HCT116 (cell line): ENCODE results near the gene IL1RAPL1. TPM values are rescaled to one million over a fixed set of nuclear protein-coding genes. Genes with fewer than 3 reads are reported as not detected.

Experiments
- ATAC-seq: fragments of 200-7000 bp; cut with Tn5 transposase; 2 replicates; pipeline ENCODE4 v1.9.1; 2020; ENCODE audit warnings: mild to moderate bottlenecking, moderate library complexity
- BruUV-seq: library from RNA; stranded (reverse); fragments of 400-500 nt; replicated peaks from 2 replicates; lab custom pipeline; 2021; lab: Mats Ljungman, UMichigan
- CTCF ChIA-PET: fragments of 300-600 bp; sonication (Branson Sonifier 250); formaldehyde crosslinking; loops from one replicate; lab custom pipeline; 2021; ENCODE audit warnings: antibody characterized with exemption; lab: Charles Lee
- POLR2A ChIA-PET: fragments of 300-600, 350-600 bp; sonication (Branson Sonifier 250); formaldehyde crosslinking; loops from one replicate; lab custom pipeline; 2021; ENCODE audit warnings: antibody characterized with exemption; lab: Charles Lee
- RAD21 ChIA-PET, 2 experiments: fragments of 300-600 bp; sonication (Branson Sonifier 250); formaldehyde crosslinking; loops; one replicate each; lab custom pipeline; 2023; ENCODE audit warnings: low total read pairs in 2 of 2; ENCODE audit not compliant: uncharacterized antibody in 2 of 2, unreplicated experiment in 2 of 2, low non-redundant PET in 1 of 2; lab: Charles Lee
- DNase-seq: peaks from one replicate; pipeline ENCODE4 v3.0.0-alpha.2; 2010; ENCODE audit warnings: low read depth, low spot score
- H2AFZ ChIP-seq: fragments of 200-600 bp; shearing (Covaris generic), sonication (generic); 2 replicates; pipeline ENCODE4 v1.6.1; 2017; ENCODE audit warnings: low read depth, mixed run types, mixed read lengths, antibody characterized with exemption, low read length; ENCODE audit not compliant: poor library complexity, severe bottlenecking
- H3K27ac ChIP-seq: 2 replicates; pipeline ENCODE4 v1.5.1; 2012; ENCODE audit warnings: low read depth, low read length
- H3K27me3 ChIP-seq: fragments of 200-600 bp; sonication (generic); 2 replicates; pipeline ENCODE4 v1.6.1; 2016; ENCODE audit warnings: mixed run types, low read length, mixed read lengths; ENCODE audit not compliant: insufficient read depth
- H3K36me3 ChIP-seq, 2 experiments: fragments of 200-500 bp in 1 of 2; fragments of 200-600 bp in 1 of 2; sonication (Bioruptor generic) in 1 of 2; sonication (generic) in 1 of 2; 2 replicates each; pipeline versions ENCODE4 v1.5.1 to v1.6.1; 2014 to 2016; ENCODE audit warnings: low read length in 2 of 2, inconsistent platforms in 1 of 2, mixed read lengths in 1 of 2, mixed run types in 1 of 2; ENCODE audit not compliant: insufficient read depth in 2 of 2, control insufficient read depth in 1 of 2
- H3K4me1 ChIP-seq, 2 experiments: fragments of 200-600 bp in 1 of 2; sonication (generic) in 1 of 2; 2 replicates each; pipeline versions ENCODE4 v1.5.1 to v1.6.1; 2012 to 2017; ENCODE audit warnings: low read length in 2 of 2, inconsistent platforms in 1 of 2, mild to moderate bottlenecking in 1 of 2, mixed read lengths in 1 of 2, mixed run types in 1 of 2, moderate library complexity in 1 of 2; ENCODE audit not compliant: insufficient read depth in 2 of 2, control insufficient read depth in 1 of 2
- H3K4me2 ChIP-seq: fragments of 200-600 bp; sonication (generic); 2 replicates; pipeline ENCODE4 v1.6.1; 2017; ENCODE audit warnings: mixed run types, low read length, mixed read lengths
- H3K4me3 ChIP-seq, 2 experiments: fragments of 200-600 bp in 1 of 2; sonication (generic) in 1 of 2; replicated peaks in 1 of 2; 2 replicates each; pipeline ENCODE4 v1.5.1; 2011 to 2016; ENCODE audit warnings: low read length in 2 of 2, control low read depth in 1 of 2, low read depth in 1 of 2, mild to moderate bottlenecking in 1 of 2, mixed read lengths in 1 of 2, mixed run types in 1 of 2
- H3K79me2 ChIP-seq: fragments of 200-600 bp; sonication (generic); 2 replicates; pipeline ENCODE4 v1.6.1; 2017; ENCODE audit warnings: mild to moderate bottlenecking, mixed run types, low read length, moderate library complexity, mixed read lengths; ENCODE audit not compliant: insufficient read depth
- H3K9ac ChIP-seq: fragments of 200-600 bp; sonication (generic); 2 replicates; pipeline ENCODE4 v1.6.1; 2016; ENCODE audit warnings: low read length, mixed read lengths
- H3K9me2 ChIP-seq: fragments of 200-600 bp; sonication (generic), shearing (Covaris generic); 2 replicates; pipeline ENCODE4 v1.6.1; 2017; ENCODE audit warnings: mixed run types, mild to moderate bottlenecking, moderate library complexity; ENCODE audit not compliant: insufficient read depth
- H3K9me3 ChIP-seq, 2 experiments: fragments of 200-500 bp in 1 of 2; fragments of 200-600 bp in 1 of 2; sonication (Bioruptor generic) in 1 of 2; sonication (generic) in 1 of 2; 2 replicates each; pipeline ENCODE4 v1.6.1; 2014 to 2017; ENCODE audit warnings: low read length in 2 of 2, mixed read lengths in 2 of 2, inconsistent platforms in 1 of 2, low read depth in 1 of 2, mild to moderate bottlenecking in 1 of 2, mixed run types in 1 of 2, moderate library complexity in 1 of 2; ENCODE audit not compliant: control insufficient read depth in 1 of 2, insufficient read depth in 1 of 2
- H4K20me1 ChIP-seq: fragments of 200-600 bp; sonication (generic), shearing (Covaris generic); 2 replicates; pipeline ENCODE4 v1.6.1; 2017; ENCODE audit warnings: mixed run types, mild to moderate bottlenecking, moderate library complexity; ENCODE audit not compliant: insufficient read depth
- ATF3 ChIP-seq: IDR thresholded peaks from 2 replicates; pipeline ENCODE4 v1.6.1; 2012
- CBX3 ChIP-seq: IDR thresholded peaks from 2 replicates; pipeline ENCODE4 v1.6.1; 2012; ENCODE audit warnings: low read depth
- CEBPB ChIP-seq: IDR thresholded peaks from 2 replicates; pipeline ENCODE4 v1.6.1; 2012; ENCODE audit warnings: low read depth
- CTCF ChIP-seq, 3 experiments: fragments of 200-600 bp in 1 of 3; sonication (generic) in 1 of 3; IDR thresholded peaks in 2 of 3; conservative IDR thresholded peaks in 1 of 3; 2 replicates each; pipeline ENCODE4 v1.5.1; 2012 to 2017; ENCODE audit warnings: low read depth in 2 of 3, low read length in 2 of 3, antibody characterized with exemption in 1 of 3, borderline replicate concordance in 1 of 3, control low read depth in 1 of 3, mild to moderate bottlenecking in 1 of 3, mixed read lengths in 1 of 3, mixed run types in 1 of 3, moderate library complexity in 1 of 3; ENCODE audit not compliant: insufficient read depth in 1 of 3
- EGR1 ChIP-seq: IDR thresholded peaks from 2 replicates; pipeline ENCODE4 v1.6.1; 2012; ENCODE audit warnings: low read depth
- EZH2 ChIP-seq: fragments of 200-600 bp; sonication (generic); IDR thresholded peaks from 2 replicates; pipeline ENCODE4 v1.6.1; 2017; ENCODE audit warnings: antibody characterized with exemption, mixed run types
- EZH2phosphoT487 ChIP-seq: fragments of 200-600 bp; IDR thresholded peaks from 2 replicates; pipeline ENCODE4 v1.6.1; 2018; ENCODE audit warnings: antibody characterized with exemption, borderline replicate concordance
- FOSL1 ChIP-seq: IDR thresholded peaks from 2 replicates; pipeline ENCODE4 v1.6.1; 2012; ENCODE audit warnings: low read depth
- JUND ChIP-seq: IDR thresholded peaks from 2 replicates; pipeline ENCODE4 v1.6.1; 2012
- MAX ChIP-seq: IDR thresholded peaks from 2 replicates; pipeline ENCODE4 v1.6.1; 2012
- POLR2A ChIP-seq: IDR thresholded peaks from 2 replicates; pipeline ENCODE4 v1.7.0; 2011; ENCODE audit warnings: borderline replicate concordance; ENCODE audit not compliant: insufficient read depth, insufficient read length; ENCODE audit errors: extremely low read depth
- POLR2AphosphoS5 ChIP-seq: IDR thresholded peaks from 2 replicates; pipeline ENCODE4 v1.6.1; 2011; ENCODE audit warnings: mild to moderate bottlenecking, low read depth, low read length, moderate library complexity
- RAD21 ChIP-seq: IDR thresholded peaks from 2 replicates; pipeline ENCODE4 v1.6.1; 2012; ENCODE audit warnings: low read depth, mild to moderate bottlenecking
- REST ChIP-seq: IDR thresholded peaks from 2 replicates; pipeline ENCODE4 v1.6.1; 2012; ENCODE audit warnings: low read depth
- TCF7L2 ChIP-seq: IDR thresholded peaks from 2 replicates; pipeline ENCODE4 v1.7.0; 2011; ENCODE audit warnings: borderline replicate concordance, inconsistent platforms; ENCODE audit not compliant: insufficient read depth, insufficient read length; ENCODE audit errors: extremely low read depth
- ZNF274 ChIP-seq: fragments of 200-500 bp; sonication (Bioruptor generic); IDR thresholded peaks from 2 replicates; pipeline ENCODE4 v1.6.1; 2014; ENCODE audit warnings: mild to moderate bottlenecking, low read depth, low read length, inconsistent platforms
- intact Hi-C: fragments of 100-400 bp; cut with micrococcal nuclease; formaldehyde crosslinking; loops from 2 replicates; pipeline ENCODE4 v1.10.0; 2022
- total RNA-seq: library from RNA; stranded (reverse); gene quantifications from one replicate; pipeline ENCODE4 v1.2.1, GENCODE V29; 2021; ENCODE audit not compliant: unreplicated experiment

Gene IL1RAPL1
- total RNA-seq, 1 experiment from 2014 or later, result 2.8 TPM

GRCh38 chrX:28979877-28980276 lies 392.6 kb downstream of the IL1RAPL1 start:
- H3K27me3 ChIP-seq, result no peaks in the 10 kb centered on the region
- DNase-seq (no peak), ATAC-seq (no peak)
- H3K36me3 ChIP-seq, result no peaks in the 10 kb centered on the region
- H3K4me1 ChIP-seq, result no peaks in the 10 kb centered on the region
- no peak overlapping the region for H3K4me2 ChIP-seq
- CTCF ChIA-PET, result no interaction called here
- intact Hi-C loops, result no loop called here
- H3K9me3 ChIP-seq, result no peaks in the 10 kb centered on the region
- no peak overlapping the region for H3K4me3 ChIP-seq
- H3K79me2 ChIP-seq, result no peaks in the 10 kb centered on the region
- H3K9me2 ChIP-seq, result no peaks in the 10 kb centered on the region
- no peaks in the 10 kb centered on the region for H4K20me1 ChIP-seq
- BruUV-seq, result no TSS peak
- no peak overlapping the region for H3K9ac ChIP-seq
- no peak overlapping the region for H2AFZ ChIP-seq
- POLR2A ChIA-PET, result no interaction called here
- no peak overlapping the region for H3K27ac ChIP-seq
- TF ChIP-seq FOSL1 (no peak), JUND (no peak), EGR1 (no peak)
- RAD21 ChIA-PET, result no interaction called here

GRCh38 chrX:28981952-28982351 lies 394.7 kb downstream of the IL1RAPL1 start:
- CTCF ChIA-PET, result no interaction called here
- Histone ChIP-seq H3K79me2 (no peaks in the 10 kb centered on the region), H3K4me2 (no peak overlapping the region), H4K20me1 (no peaks in the 10 kb centered on the region), H3K4me3 (no peak overlapping the region), H3K9me2 (no peaks in the 10 kb centered on the region), H3K27me3 (no peaks in the 10 kb centered on the region), H2AFZ (no peak overlapping the region), H3K9ac (no peak overlapping the region), H3K4me1 (no peaks in the 10 kb centered on the region), H3K9me3 (no peaks in the 10 kb centered on the region), H3K36me3 (no peaks in the 10 kb centered on the region), H3K27ac (no peak overlapping the region)
- intact Hi-C loops, result no loop called here
- ATAC-seq, result no peak
- POLR2A ChIA-PET, result no interaction called here
- no TSS peak for BruUV-seq
- no peak for DNase-seq
- RAD21 ChIA-PET, result no interaction called here
- no peak for TF ChIP-seq FOSL1
- no peak for TF ChIP-seq POLR2AphosphoS5
- no peak for TF ChIP-seq CTCF (IDR thresholded peaks at IDR 0.05 in 2 of 3, conservative IDR thresholded peaks at IDR 0.05 in 1 of 3; ENCODE audit: borderline replicate concordance in 1 of 3, insufficient read depth in 1 of 3, low read depth in 2 of 3, low read length in 2 of 3)
- no peak for TF ChIP-seq ZNF274
- TF ChIP-seq RAD21, result no peak
- TF ChIP-seq REST, result no peak
- TF ChIP-seq TCF7L2, result no peak
- no peak for TF ChIP-seq POLR2A
- TF ChIP-seq JUND, result no peak
- no peak for TF ChIP-seq CBX3
- TF ChIP-seq MAX, result no peak
- TF ChIP-seq EZH2, result no peak
- TF ChIP-seq ATF3, result no peak
- no peak for TF ChIP-seq EZH2phosphoT487
- no peak for TF ChIP-seq EGR1
- TF ChIP-seq CEBPB, result no peak
